T-helper 1 cell (primary cell): ENCODE measurements around the gene F11.
"Not testable (repeated sequence)": the region's sequence is repeated elsewhere in the genome, so short reads cannot be mapped to it uniquely, and the experiment has no call there.

Experiments used
- DNase-seq, 5 donors: peaks; one replicate each; pipeline ENCODE4 v3.0.0-alpha.2; 2012 to 2020
- total RNA-seq, 4 donors: gene quantifications; one replicate each; lab custom pipeline; 2026; lab: John Stamatoyannopoulos, UW

The F11 gene
- 0 to 0.24 (median 0.08) reads per million in 4 donors for total RNA-seq

GRCh38 chr4:186265683-186266652, at the start of gene F11:
TSS of gene F11 (plus strand) at chr4:186266189. CDS start at chr4:186267137, 948 bp downstream.
- no peak for DNase-seq

GRCh38 chr4:186216465-186217024, 49.4 kb upstream of the F11 start:
- no peak for DNase-seq

GRCh38 chr4:186217733-186218293, 48.2 kb upstream of the F11 start:
- DNase-seq, result no peak

GRCh38 chr4:186221624-186222023, 44.4 kb upstream of the F11 start:
- no peak for DNase-seq

- no peak for DNase-seq
Measured at GRCh38 chr4:186225848-186226247, 40.1 kb upstream of the F11 start.

GRCh38 chr4:186226521-186227189, 39.3 kb upstream of the F11 start:
- DNase-seq, result no peak

GRCh38 chr4:186227221-186227620, 38.8 kb upstream of the F11 start, which contains the start of gene KLKB1:
TSS of gene KLKB1 (plus strand) at chr4:186227507. CDS start at chr4:186228196, 689 bp downstream.
- DNase-seq, result no peak

GRCh38 chr4:186227744-186228513, 38.1 kb upstream of the F11 start:
- no peak for DNase-seq

- DNase-seq, result no peak
Measured at GRCh38 chr4:186228514-186228894, 37.5 kb upstream of the F11 start.

- no peak for DNase-seq
Measured at GRCh38 chr4:186234367-186234766, 31.6 kb upstream of the F11 start.

- DNase-seq, result no peak
Measured at GRCh38 chr4:186236126-186236525, 29.9 kb upstream of the F11 start.

GRCh38 chr4:186240452-186240847, 25.5 kb upstream of the F11 start:
- DNase-seq, result no peak

- DNase-seq, result no peak
Measured at GRCh38 chr4:186240848-186241491, 25.0 kb upstream of the F11 start.

GRCh38 chr4:186241616-186242015, 24.4 kb upstream of the F11 start:
- no peak for DNase-seq

- not testable (repeated sequence) for DNase-seq
Measured at GRCh38 chr4:186242031-186242430, 24.0 kb upstream of the F11 start.

GRCh38 chr4:186243331-186243730, 22.7 kb upstream of the F11 start:
- no peak for DNase-seq

GRCh38 chr4:186244835-186245234, 21.2 kb upstream of the F11 start:
- no peak for DNase-seq

- DNase-seq, result not testable (repeated sequence)
Measured at GRCh38 chr4:186247062-186247752, 18.8 kb upstream of the F11 start.

- no peak for DNase-seq
Measured at GRCh38 chr4:186248643-186249042, 17.3 kb upstream of the F11 start.

- DNase-seq, result no peak
Measured at GRCh38 chr4:186249785-186250754, 15.9 kb upstream of the F11 start.
